ENCODE measurements around the gene MED17.

- TF ChIP-seq ELK1 (IDR thresholded peaks at IDR 0.05; ENCODE audit: low read depth, low read length) (no peak), MAX (IDR thresholded peaks at IDR 0.05; ENCODE audit: low read depth, low read length) (no peak), EP300 (IDR thresholded peaks at IDR 0.05; ENCODE audit: borderline replicate concordance in 1 of 2, control insufficient read depth in 1 of 2, low read depth in 2 of 2, low read length in 2 of 2) (no peak), MXI1 (IDR thresholded peaks at IDR 0.05; ENCODE audit: low read depth, low read length) (no peak), CTCF (IDR thresholded peaks at IDR 0.05 in 2 of 3, conservative IDR thresholded peaks at IDR 0.05 in 1 of 3; ENCODE audit: control insufficient read depth in 2 of 3, extremely low read depth in 1 of 3, insufficient read depth in 1 of 3, low read depth in 3 of 3, low read length in 3 of 3) (no peak), BHLHE40 (IDR thresholded peaks at IDR 0.05; ENCODE audit: borderline replicate concordance in 1 of 2, low read depth in 2 of 2, low read length in 1 of 2) (no peak)
Measured at GRCh38 chr11:93770160-93770559, 13.9 kb upstream of the MED17 start.

All from GM12878 (cell line).